ENCODE measurements around the gene DNAJC1.
"Not testable (repeated sequence)": the region's sequence is repeated elsewhere in the genome, so short reads cannot be mapped to it uniquely, and the experiment has no call there.

DNAJC1 gene

DNA sequence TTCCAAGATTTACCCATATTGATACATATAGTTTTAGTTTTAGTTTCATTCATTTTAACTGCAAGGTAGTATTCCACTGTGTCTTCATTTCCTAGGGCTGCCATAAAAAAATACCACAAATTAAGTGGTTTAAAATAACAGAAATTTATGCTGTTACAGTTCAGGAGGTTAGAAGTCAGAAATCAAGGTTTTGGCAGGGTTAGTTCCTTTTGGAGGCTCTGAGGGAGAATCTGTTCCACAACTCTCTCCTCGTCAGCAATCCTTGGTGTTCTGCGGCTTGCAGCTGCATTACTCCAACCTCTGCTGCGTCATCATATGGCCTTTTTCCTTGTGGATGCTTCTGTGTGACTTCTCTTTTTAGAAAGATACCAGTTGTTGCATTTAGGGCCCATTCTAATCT lies 176.2 kb downstream of the DNAJC1 start:
- Histone ChIP-seq H3K36me3 (ENCODE audit: insufficient read depth, low read length) (peaks cover 19% of the 10 kb centered on the region), H3K4me3 (ENCODE audit: low read depth, low read length) (no peak overlapping the region), H3K4me1 (ENCODE audit: control insufficient read depth, insufficient read depth, low read length, unreplicated experiment) (peaks cover 3% of the 10 kb centered on the region), H3K27me3 (ENCODE audit: insufficient read depth, low read length) (no peaks in the 10 kb centered on the region), H2AFZ (ENCODE audit: low read length, unreplicated experiment) (no peak overlapping the region), H3K79me2 (ENCODE audit: control insufficient read depth, insufficient read depth, low read length, unreplicated experiment) (no peaks in the 10 kb centered on the region), H3K27ac (ENCODE audit: low read depth, low read length) (no peak overlapping the region)

DNA sequence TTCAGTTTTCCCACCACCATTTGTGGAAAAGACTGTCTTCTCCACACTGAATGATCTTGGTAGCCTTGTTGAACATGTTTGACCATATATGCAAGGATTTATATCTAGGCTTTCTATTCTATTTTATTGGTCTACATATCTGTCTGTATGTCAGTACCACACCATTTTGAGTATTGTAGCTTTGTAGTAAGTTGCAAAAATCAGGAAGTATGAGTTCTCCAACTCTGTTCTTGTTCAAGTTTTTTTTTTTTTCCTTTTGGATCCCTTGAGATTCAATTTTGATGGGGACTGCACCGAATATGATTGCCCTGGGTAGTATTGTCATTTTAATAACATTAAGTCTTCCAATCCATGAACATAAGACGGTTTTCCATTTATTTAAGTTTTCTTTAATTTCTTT lies 176.8 kb downstream of the DNAJC1 start:
- no peak overlapping the region for H3K27ac ChIP-seq (ENCODE audit: low read depth, low read length)

DNA sequence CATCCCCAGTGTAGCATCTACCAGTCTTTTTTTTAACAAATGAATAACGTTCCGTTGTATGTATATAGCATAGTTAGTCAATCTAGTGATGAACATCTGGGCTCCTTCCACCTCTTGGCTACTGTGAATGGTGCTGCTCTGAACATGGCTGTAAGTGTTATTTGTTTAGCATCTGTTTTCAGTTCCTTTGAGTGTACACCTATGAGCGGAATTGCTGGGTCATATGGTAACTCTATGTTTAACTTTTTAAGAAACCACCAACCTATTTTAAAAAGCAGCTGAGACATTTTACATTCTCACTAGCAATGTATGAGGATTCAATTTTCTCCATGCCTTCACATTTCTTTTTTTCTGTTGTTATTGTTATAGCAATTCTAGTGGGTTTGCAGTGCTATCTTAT lies 178.2 kb downstream of the DNAJC1 start:
- Histone ChIP-seq H3K4me1 (ENCODE audit: control insufficient read depth, insufficient read depth, low read length, unreplicated experiment) (no peaks in the 10 kb centered on the region), H3K27me3 (ENCODE audit: insufficient read depth, low read length) (no peaks in the 10 kb centered on the region), H3K27ac (ENCODE audit: low read depth, low read length) (no peak overlapping the region), H2AFZ (ENCODE audit: low read length, unreplicated experiment) (no peak overlapping the region), H3K79me2 (ENCODE audit: control insufficient read depth, insufficient read depth, low read length, unreplicated experiment) (no peaks in the 10 kb centered on the region), H3K36me3 (ENCODE audit: insufficient read depth, low read length) (peaks cover 19% of the 10 kb centered on the region), H3K4me3 (ENCODE audit: low read depth, low read length) (no peak overlapping the region)

More for the DNA sequence above, 176.8 kb downstream of the DNAJC1 start:
- peaks cover 19% of the 10 kb centered on the region for H3K36me3 ChIP-seq (ENCODE audit: insufficient read depth, low read length)
- no peaks in the 10 kb centered on the region for H3K27me3 ChIP-seq (ENCODE audit: insufficient read depth, low read length)
- no peaks in the 10 kb centered on the region for H3K79me2 ChIP-seq (ENCODE audit: control insufficient read depth, insufficient read depth, low read length, unreplicated experiment)
- no peaks in the 10 kb centered on the region for H3K4me1 ChIP-seq (ENCODE audit: control insufficient read depth, insufficient read depth, low read length, unreplicated experiment)
- H2AFZ ChIP-seq (ENCODE audit: low read length, unreplicated experiment), result no peak overlapping the region
- no peak overlapping the region for H3K4me3 ChIP-seq (ENCODE audit: low read depth, low read length)

DNA sequence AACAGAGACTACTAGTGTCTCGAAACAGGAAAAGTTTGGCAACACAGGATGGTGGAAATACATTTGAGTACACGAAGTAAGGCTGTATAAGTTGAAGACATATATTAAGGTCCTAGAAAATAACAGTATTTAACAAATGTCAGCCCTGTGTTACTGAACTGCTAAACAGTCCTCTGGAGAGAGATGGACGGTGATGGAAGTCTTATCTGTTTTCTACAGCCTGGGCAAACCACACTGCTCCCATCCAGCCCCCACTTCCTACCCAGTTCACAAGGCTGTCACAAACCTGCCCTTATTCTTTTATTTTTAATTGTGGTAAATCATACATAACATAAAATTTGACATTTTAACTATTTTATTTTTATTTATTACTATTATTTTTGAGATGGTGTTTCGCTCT lies 179.1 kb downstream of the DNAJC1 start:
- H3K27me3 ChIP-seq (ENCODE audit: insufficient read depth, low read length), result no peaks in the 10 kb centered on the region
- H2AFZ ChIP-seq (ENCODE audit: low read length, unreplicated experiment), result no peak overlapping the region
- H3K4me1 ChIP-seq (ENCODE audit: control insufficient read depth, insufficient read depth, low read length, unreplicated experiment), result no peaks in the 10 kb centered on the region
- no peak overlapping the region for H3K27ac ChIP-seq (ENCODE audit: low read depth, low read length)
- H3K36me3 ChIP-seq (ENCODE audit: insufficient read depth, low read length), result peaks cover 12% of the 10 kb centered on the region
- no peaks in the 10 kb centered on the region for H3K79me2 ChIP-seq (ENCODE audit: control insufficient read depth, insufficient read depth, low read length, unreplicated experiment)
- H3K4me3 ChIP-seq (ENCODE audit: low read depth, low read length), result no peak overlapping the region

DNA sequence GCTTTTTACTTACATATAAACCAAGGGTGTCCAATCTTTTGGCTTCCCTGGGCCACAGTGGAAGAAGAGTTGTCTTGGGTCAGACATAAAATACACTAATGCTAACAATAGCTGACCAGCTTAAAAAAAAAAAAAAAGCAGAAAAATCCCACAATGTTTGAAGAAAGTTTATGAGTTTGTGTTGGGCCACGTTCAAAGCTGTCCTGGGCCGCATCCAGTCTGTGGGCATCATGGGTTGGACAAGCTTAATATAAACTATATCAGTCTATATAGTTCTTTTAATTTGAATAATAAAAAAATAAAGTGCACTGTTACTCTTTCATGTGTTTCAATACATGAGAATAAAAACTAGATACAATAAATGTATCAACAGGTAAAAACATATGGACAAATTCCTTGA lies 179.9 kb downstream of the DNAJC1 start:
- no peak overlapping the region for H2AFZ ChIP-seq (ENCODE audit: low read length, unreplicated experiment)
- no peaks in the 10 kb centered on the region for H3K79me2 ChIP-seq (ENCODE audit: control insufficient read depth, insufficient read depth, low read length, unreplicated experiment)
- no peak overlapping the region for H3K4me3 ChIP-seq (ENCODE audit: low read depth, low read length)
- no peaks in the 10 kb centered on the region for H3K27me3 ChIP-seq (ENCODE audit: insufficient read depth, low read length)
- H3K36me3 ChIP-seq (ENCODE audit: insufficient read depth, low read length), result peaks cover 12% of the 10 kb centered on the region
- H3K4me1 ChIP-seq (ENCODE audit: control insufficient read depth, insufficient read depth, low read length, unreplicated experiment), result no peaks in the 10 kb centered on the region
- no peak overlapping the region for H3K27ac ChIP-seq (ENCODE audit: low read depth, low read length)

DNA sequence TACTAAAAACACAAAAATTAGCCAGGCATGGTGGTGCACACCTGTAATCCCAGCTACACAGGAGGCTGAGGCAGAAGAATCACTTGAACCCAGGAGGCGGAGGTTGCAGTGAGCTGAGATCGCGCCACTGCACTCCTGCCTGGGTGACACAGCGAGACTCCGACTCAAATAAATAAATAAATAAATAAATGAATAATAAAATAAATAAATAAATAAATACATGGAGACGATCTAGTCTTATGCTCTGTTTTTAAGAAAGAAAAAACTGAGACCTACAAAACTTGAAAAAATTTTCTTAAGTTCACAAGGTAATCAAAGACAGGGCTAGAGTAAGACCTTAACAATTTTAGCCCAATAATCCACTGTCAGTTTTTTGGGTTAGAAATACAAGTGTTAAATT lies 181.3 kb downstream of the DNAJC1 start:
- H3K27ac ChIP-seq (ENCODE audit: low read depth, low read length); H3K36me3 ChIP-seq (ENCODE audit: insufficient read depth, low read length); H3K4me1 ChIP-seq (ENCODE audit: control insufficient read depth, insufficient read depth, low read length, unreplicated experiment); H3K79me2 ChIP-seq (ENCODE audit: control insufficient read depth, insufficient read depth, low read length, unreplicated experiment); H3K4me3 ChIP-seq (ENCODE audit: low read depth, low read length); H3K27me3 ChIP-seq (ENCODE audit: insufficient read depth, low read length); H2AFZ ChIP-seq (ENCODE audit: low read length, unreplicated experiment): not testable (repeated sequence)

DNA sequence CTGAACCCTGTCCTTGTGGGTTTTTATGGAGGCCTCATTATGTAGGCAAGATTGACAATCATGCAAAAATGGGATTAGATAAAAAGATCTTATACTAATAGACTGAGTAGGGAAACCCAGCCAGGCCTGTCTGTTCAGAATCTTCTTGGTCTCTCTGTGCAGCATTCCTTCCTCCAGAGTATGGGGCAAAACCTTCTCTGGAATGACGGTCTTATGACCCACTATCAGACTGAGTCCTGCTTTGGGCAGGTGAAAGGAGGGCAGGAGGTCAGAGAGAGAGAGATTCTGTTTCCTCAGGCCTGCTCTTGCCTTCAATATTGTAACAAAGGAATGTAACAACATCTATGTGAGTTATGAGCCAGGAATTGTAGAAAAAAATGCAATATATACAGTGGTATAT lies 182.6 kb downstream of the DNAJC1 start:
- Histone ChIP-seq H2AFZ (ENCODE audit: low read length, unreplicated experiment) (no peak overlapping the region), H3K4me1 (ENCODE audit: control insufficient read depth, insufficient read depth, low read length, unreplicated experiment) (no peaks in the 10 kb centered on the region), H3K27me3 (ENCODE audit: insufficient read depth, low read length) (no peaks in the 10 kb centered on the region), H3K4me3 (ENCODE audit: low read depth, low read length) (no peak overlapping the region), H3K27ac (ENCODE audit: low read depth, low read length) (no peak overlapping the region), H3K36me3 (ENCODE audit: insufficient read depth, low read length) (peaks cover 4% of the 10 kb centered on the region), H3K79me2 (ENCODE audit: control insufficient read depth, insufficient read depth, low read length, unreplicated experiment) (no peaks in the 10 kb centered on the region)

DNA sequence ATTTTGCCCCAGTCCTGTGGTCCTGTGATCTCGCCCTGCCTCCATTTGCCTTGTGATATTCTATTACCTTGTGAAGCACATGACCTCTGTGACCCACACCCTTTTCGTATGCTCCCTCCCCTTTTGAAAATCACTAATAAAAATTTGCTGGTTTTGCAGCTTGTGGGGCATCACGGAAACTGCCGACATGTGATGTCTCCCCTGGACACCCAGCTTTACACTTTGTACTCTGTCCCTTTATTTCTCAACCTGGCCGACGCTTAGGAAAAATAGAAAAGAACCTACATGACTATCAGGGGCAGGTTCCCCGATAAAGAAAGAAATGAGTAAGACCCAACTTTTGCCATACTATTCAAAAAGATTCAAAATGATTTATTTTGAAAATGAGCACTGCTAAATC lies 185.1 kb downstream of the DNAJC1 start:
- H2AFZ ChIP-seq (ENCODE audit: low read length, unreplicated experiment); H3K4me3 ChIP-seq (ENCODE audit: low read depth, low read length); H3K79me2 ChIP-seq (ENCODE audit: control insufficient read depth, insufficient read depth, low read length, unreplicated experiment); H3K27me3 ChIP-seq (ENCODE audit: insufficient read depth, low read length); H3K27ac ChIP-seq (ENCODE audit: low read depth, low read length); H3K4me1 ChIP-seq (ENCODE audit: control insufficient read depth, insufficient read depth, low read length, unreplicated experiment): not testable (repeated sequence)
- H3K36me3 ChIP-seq (ENCODE audit: insufficient read depth, low read length), result peaks cover 10% of the 10 kb centered on the region; the same call in 1 of the 2 replicates

DNA sequence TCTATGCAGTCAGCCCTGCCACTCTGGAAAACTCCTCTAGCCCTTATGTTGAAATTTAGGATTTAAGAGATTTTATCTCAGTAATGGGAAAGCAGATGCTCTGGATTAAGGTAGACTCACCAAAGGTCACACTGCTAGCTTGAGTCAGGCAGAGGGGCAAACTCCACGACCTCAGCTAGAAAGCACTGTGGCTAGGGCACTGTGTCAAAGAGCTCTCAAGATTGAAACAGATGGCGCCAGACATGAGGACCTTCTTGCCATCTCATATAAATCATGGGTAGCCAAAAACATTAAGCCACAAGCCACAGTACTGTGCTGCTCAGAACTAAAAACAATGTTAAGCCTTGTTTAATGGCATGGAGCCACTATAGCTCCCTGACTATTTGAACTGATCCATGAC lies 188.7 kb downstream of the DNAJC1 start:
- Histone ChIP-seq H3K36me3 (ENCODE audit: insufficient read depth, low read length) (peaks cover 10% of the 10 kb centered on the region; the same call in 1 of the 2 replicates), H3K27me3 (ENCODE audit: insufficient read depth, low read length) (no peaks in the 10 kb centered on the region), H2AFZ (ENCODE audit: low read length, unreplicated experiment) (no peak overlapping the region), H3K4me3 (ENCODE audit: low read depth, low read length) (no peak overlapping the region), H3K79me2 (ENCODE audit: control insufficient read depth, insufficient read depth, low read length, unreplicated experiment) (no peaks in the 10 kb centered on the region), H3K4me1 (ENCODE audit: control insufficient read depth, insufficient read depth, low read length, unreplicated experiment) (peaks cover 6% of the 10 kb centered on the region), H3K27ac (ENCODE audit: low read depth, low read length) (no peak overlapping the region)

DNA sequence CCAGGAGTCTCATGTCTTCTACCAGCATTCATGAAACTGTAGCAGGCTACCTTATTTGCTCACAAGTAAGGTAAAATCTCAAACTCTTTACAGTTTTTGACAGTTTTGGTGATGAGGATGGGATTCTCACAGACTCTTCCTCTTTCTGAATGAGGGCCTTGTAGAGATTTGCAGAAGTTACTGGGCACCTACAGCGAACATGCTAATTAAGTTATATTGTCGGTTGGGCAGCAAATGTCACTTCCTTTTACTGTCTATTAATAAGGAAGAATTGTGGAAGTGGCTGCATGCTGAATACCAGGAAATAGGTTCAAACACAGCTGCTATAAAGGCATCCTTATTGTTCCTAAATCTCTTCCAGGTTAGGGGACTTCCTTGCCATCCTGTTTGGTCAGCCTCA lies 189.6 kb downstream of the DNAJC1 start:
- no peak overlapping the region for H3K4me3 ChIP-seq (ENCODE audit: low read depth, low read length)
- peaks cover 6% of the 10 kb centered on the region for H3K4me1 ChIP-seq (ENCODE audit: control insufficient read depth, insufficient read depth, low read length, unreplicated experiment)
- peaks cover 10% of the 10 kb centered on the region; the same call in 1 of the 2 replicates for H3K36me3 ChIP-seq (ENCODE audit: insufficient read depth, low read length)
- no peak overlapping the region for H3K27ac ChIP-seq (ENCODE audit: low read depth, low read length)
- H2AFZ ChIP-seq (ENCODE audit: low read length, unreplicated experiment), result no peak overlapping the region
- no peaks in the 10 kb centered on the region for H3K79me2 ChIP-seq (ENCODE audit: control insufficient read depth, insufficient read depth, low read length, unreplicated experiment)
- no peaks in the 10 kb centered on the region for H3K27me3 ChIP-seq (ENCODE audit: insufficient read depth, low read length)

DNA sequence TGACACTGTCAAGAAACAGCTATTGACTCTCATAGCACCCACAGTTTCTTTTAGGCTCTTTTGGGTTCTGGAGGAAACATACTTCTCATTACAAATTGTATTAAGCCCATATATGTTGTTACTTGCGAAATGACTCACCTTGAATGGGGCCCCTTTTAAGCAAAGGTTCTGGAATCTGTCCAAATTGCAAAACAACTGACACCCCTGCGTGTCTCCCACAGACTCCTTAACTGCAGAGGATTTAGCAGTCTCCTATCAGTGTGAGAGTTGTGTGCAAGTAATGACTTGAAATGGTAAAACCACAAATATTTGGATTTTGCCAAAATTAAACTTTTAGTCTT lies 192.3 kb downstream of the DNAJC1 start:
- no peak overlapping the region for H3K27ac ChIP-seq (ENCODE audit: low read depth, low read length)
- H3K36me3 ChIP-seq (ENCODE audit: insufficient read depth, low read length), result peaks cover 10% of the 10 kb centered on the region; the same call in 1 of the 2 replicates
- H2AFZ ChIP-seq (ENCODE audit: low read length, unreplicated experiment), result no peak overlapping the region

More for the DNA sequence above, 192.3 kb downstream of the DNAJC1 start:
- Histone ChIP-seq H3K4me1 (ENCODE audit: control insufficient read depth, insufficient read depth, low read length, unreplicated experiment) (peaks cover 6% of the 10 kb centered on the region), H3K4me3 (ENCODE audit: low read depth, low read length) (no peak overlapping the region), H3K27me3 (ENCODE audit: insufficient read depth, low read length) (no peaks in the 10 kb centered on the region), H3K79me2 (ENCODE audit: control insufficient read depth, insufficient read depth, low read length, unreplicated experiment) (no peaks in the 10 kb centered on the region)

Measured in ACC112 (cell line).